Measurements from ENCODE around the gene TNS3. TPM values are rescaled to one million over a fixed set of nuclear protein-coding genes. Genes with fewer than 3 reads are reported as not detected.

TNS3 gene
- total and polyA plus RNA-seq, 2 of the 13 experiments (the other 11 are each of a cell fraction or from before 2014, with no cell fraction given): 52.9 to 55.7 TPM

GRCh38 chr7:47580175-47580706 is 1.7 kb downstream of the TNS3 start (continued):
- TF ChIP-seq HDAC1 (CRISPR knock-in tag; IDR thresholded peaks at IDR 0.05) (0 out of 2 replicates have a peak, but pooled peaks have one; percentile 20), MTA1 (CRISPR knock-in tag; IDR thresholded peaks at IDR 0.05; ENCODE audit: borderline replicate concordance) (0 out of 2 replicates have a peak, but pooled peaks have one; percentile 27), ARNT (IDR thresholded peaks at IDR 0.05) (no peak), NFIC (IDR thresholded peaks at IDR 0.05; ENCODE audit: low read length) (peak; percentile 16; the same call in 1 of the 2 replicates), TBX2 (CRISPR knock-in tag; IDR thresholded peaks at IDR 0.05; ENCODE audit: borderline replicate concordance) (peak; percentile 64), ZNF607 (CRISPR knock-in tag; IDR thresholded peaks at IDR 0.05; ENCODE audit: borderline replicate concordance) (0 out of 2 replicates have a peak, but pooled peaks have one; percentile 54), ZNF101 (CRISPR knock-in tag; IDR thresholded peaks at IDR 0.05; ENCODE audit: borderline replicate concordance, low read depth) (no peak), ZNF792 (CRISPR knock-in tag; IDR thresholded peaks at IDR 0.05) (0 out of 2 replicates have a peak, but pooled peaks have one; percentile 38), MED1 (CRISPR knock-in tag; IDR thresholded peaks at IDR 0.05) (peak; percentile 74), JUND (CRISPR knock-in tag; IDR thresholded peaks at IDR 0.05) (0 out of 2 replicates have a peak, but pooled peaks have one; percentile 42), KDM6A (CRISPR knock-in tag; IDR thresholded peaks at IDR 0.05; ENCODE audit: low read depth) (peak; percentile 42; the same call in 1 of the 2 replicates), SNAPC2 (CRISPR knock-in tag; IDR thresholded peaks at IDR 0.05) (no peak), ZNF331 (CRISPR knock-in tag; IDR thresholded peaks at IDR 0.05) (peak; percentile 75), ZSCAN21 (CRISPR knock-in tag; IDR thresholded peaks at IDR 0.05; ENCODE audit: borderline replicate concordance) (0 out of 2 replicates have a peak, but pooled peaks have one; percentile 36), ZXDC (CRISPR knock-in tag; IDR thresholded peaks at IDR 0.05) (no peak), ETV5 (CRISPR knock-in tag; IDR thresholded peaks at IDR 0.05; ENCODE audit: borderline replicate concordance) (peak; percentile 54; the same call in 1 of the 2 replicates), RERE (CRISPR knock-in tag; IDR thresholded peaks at IDR 0.05; ENCODE audit: low read depth) (0 out of 2 replicates have a peak, but pooled peaks have one; percentile 50), TEAD3 (CRISPR knock-in tag; optimal IDR thresholded peaks at IDR 0.05; ENCODE audit: borderline replicate concordance) (peak; percentile 94), HHEX (CRISPR knock-in tag; IDR thresholded peaks at IDR 0.05) (no peak)
- TF ChIP-seq, protein P1, sequence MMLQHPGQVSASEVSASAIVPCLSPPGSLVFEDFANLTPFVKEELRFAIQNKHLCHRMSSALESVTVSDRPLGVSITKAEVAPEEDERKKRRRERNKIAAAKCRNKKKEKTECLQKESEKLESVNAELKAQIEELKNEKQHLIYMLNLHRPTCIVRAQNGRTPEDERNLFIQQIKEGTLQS (CRISPR knock-in tag; IDR thresholded peaks at IDR 0.05): peak; percentile 43; the same call in 1 of the 2 replicates
- TF ChIP-seq, protein P2, sequence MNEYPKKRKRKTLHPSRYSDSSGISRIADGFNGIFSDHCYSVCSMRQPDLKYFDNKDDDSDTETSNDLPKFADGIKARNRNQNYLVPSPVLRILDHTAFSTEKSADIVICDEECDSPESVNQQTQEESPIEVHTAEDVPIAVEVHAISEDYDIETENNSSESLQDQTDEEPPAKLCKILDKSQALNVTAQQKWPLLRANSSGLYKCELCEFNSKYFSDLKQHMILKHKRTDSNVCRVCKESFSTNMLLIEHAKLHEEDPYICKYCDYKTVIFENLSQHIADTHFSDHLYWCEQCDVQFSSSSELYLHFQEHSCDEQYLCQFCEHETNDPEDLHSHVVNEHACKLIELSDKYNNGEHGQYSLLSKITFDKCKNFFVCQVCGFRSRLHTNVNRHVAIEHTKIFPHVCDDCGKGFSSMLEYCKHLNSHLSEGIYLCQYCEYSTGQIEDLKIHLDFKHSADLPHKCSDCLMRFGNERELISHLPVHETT (CRISPR knock-in tag; conservative IDR thresholded peaks at IDR 0.05): no peak

All from HepG2 (cell line).